ENCODE results near the gene ERCC6L. TPM values are rescaled to one million over a fixed set of nuclear protein-coding genes. Genes with fewer than 3 reads are reported as not detected.

Gene ERCC6L
- total RNA-seq, 1 donor: 0.72 TPM

DNA sequence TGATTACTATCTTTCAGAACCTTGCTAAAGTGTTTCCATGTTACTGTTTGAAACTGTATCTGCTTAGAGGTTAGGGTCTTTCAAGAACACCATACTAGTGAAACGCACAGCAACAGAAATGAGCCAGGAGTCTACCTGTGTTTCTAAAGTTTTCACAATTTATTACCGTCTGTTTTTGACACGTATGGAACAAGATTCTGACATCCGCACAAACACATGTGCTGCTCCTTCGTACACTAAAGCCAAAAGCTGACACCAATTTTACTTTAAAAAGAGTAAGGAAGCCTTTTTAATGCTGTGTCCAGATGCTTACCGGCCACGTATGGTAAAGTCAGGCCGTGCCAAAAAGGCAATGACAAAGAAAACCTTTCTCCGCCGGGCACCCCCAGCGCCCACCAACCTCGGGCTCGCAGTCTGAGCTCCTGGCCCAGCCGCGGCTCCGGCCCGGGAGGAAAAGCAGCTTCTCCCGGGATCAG lies 37.7 kb upstream of the ERCC6L start:
- H3K36me3 ChIP-seq (ENCODE audit: insufficient read depth, low read length): peaks cover 46% of the 10 kb centered on the region
- peaks cover 34% of the 10 kb centered on the region for H3K79me2 ChIP-seq (ENCODE audit: insufficient read depth, low read length)
- H3K4me1 ChIP-seq (ENCODE audit: insufficient read depth, low read length): peaks cover 49% of the 10 kb centered on the region
- TF ChIP-seq, protein P1, sequence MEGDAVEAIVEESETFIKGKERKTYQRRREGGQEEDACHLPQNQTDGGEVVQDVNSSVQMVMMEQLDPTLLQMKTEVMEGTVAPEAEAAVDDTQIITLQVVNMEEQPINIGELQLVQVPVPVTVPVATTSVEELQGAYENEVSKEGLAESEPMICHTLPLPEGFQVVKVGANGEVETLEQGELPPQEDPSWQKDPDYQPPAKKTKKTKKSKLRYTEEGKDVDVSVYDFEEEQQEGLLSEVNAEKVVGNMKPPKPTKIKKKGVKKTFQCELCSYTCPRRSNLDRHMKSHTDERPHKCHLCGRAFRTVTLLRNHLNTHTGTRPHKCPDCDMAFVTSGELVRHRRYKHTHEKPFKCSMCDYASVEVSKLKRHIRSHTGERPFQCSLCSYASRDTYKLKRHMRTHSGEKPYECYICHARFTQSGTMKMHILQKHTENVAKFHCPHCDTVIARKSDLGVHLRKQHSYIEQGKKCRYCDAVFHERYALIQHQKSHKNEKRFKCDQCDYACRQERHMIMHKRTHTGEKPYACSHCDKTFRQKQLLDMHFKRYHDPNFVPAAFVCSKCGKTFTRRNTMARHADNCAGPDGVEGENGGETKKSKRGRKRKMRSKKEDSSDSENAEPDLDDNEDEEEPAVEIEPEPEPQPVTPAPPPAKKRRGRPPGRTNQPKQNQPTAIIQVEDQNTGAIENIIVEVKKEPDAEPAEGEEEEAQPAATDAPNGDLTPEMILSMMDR (IDR thresholded peaks at IDR 0.05; ENCODE audit: extremely low read depth, low read depth, low read length): no peak
- no peaks in the 10 kb centered on the region for H3K27me3 ChIP-seq (ENCODE audit: insufficient read depth, low read length)
- H3K27ac ChIP-seq (ENCODE audit: low read depth, low read length): peak overlapping the region; percentile 85
- DNase-seq (ENCODE audit: insufficient read length, low spot score, missing footprints): no peak
- H2AFZ ChIP-seq (ENCODE audit: low read length): peak overlapping the region; percentile 86
- peak overlapping the region; percentile 94 for H3K4me2 ChIP-seq (ENCODE audit: insufficient read depth, low read length)
- peaks cover 48% of the 10 kb centered on the region for H4K20me1 ChIP-seq (ENCODE audit: insufficient read depth, low read length)
- no peaks in the 10 kb centered on the region for H3K9me3 ChIP-seq (ENCODE audit: low read depth, low read length)
- peak overlapping the region; percentile 93 for H3K4me3 ChIP-seq (ENCODE audit: insufficient read depth, low read length)

DNA sequence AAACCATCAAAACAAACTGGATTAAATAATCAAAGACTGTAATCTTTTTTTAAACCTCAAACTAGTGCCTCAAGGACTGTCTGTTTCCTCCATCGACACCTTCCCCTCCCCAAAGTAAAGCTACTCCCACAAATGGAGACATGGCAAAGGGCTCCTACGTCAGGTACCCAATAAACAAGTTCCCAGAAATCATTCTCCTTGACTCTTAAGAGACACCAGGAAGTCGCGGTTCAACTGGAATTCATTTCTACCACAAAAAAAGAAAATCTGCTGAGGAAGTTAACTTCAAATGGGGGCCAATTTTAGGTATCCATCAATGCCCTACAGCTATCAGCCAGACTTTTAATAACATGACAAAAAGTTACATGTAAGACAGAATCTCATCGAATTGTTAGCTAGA lies 35.7 kb upstream of the ERCC6L start:
- Histone ChIP-seq H3K4me2 (ENCODE audit: insufficient read depth, low read length) (peak overlapping the region; percentile 94), H3K79me2 (ENCODE audit: insufficient read depth, low read length) (peaks cover 34% of the 10 kb centered on the region), H3K4me3 (ENCODE audit: insufficient read depth, low read length) (peak overlapping the region; percentile 93), H3K36me3 (ENCODE audit: insufficient read depth, low read length) (peaks cover 66% of the 10 kb centered on the region), H3K27ac (ENCODE audit: low read depth, low read length) (peak overlapping the region; percentile 85), H3K9me3 (ENCODE audit: low read depth, low read length) (no peaks in the 10 kb centered on the region), H3K4me1 (ENCODE audit: insufficient read depth, low read length) (peaks cover 64% of the 10 kb centered on the region), H2AFZ (ENCODE audit: low read length) (no peak overlapping the region), H4K20me1 (ENCODE audit: insufficient read depth, low read length) (peaks cover 63% of the 10 kb centered on the region), H3K27me3 (ENCODE audit: insufficient read depth, low read length) (no peaks in the 10 kb centered on the region)
- TF ChIP-seq, protein P1 (IDR thresholded peaks at IDR 0.05; ENCODE audit: extremely low read depth, low read depth, low read length): no peak
- DNase-seq (ENCODE audit: insufficient read length, low spot score, missing footprints): no peak

- H3K4me3 ChIP-seq (ENCODE audit: insufficient read depth, low read length): peak overlapping the region; percentile 93
- H3K4me1 ChIP-seq (ENCODE audit: insufficient read depth, low read length): peaks cover 72% of the 10 kb centered on the region
- peaks cover 73% of the 10 kb centered on the region for H3K36me3 ChIP-seq (ENCODE audit: insufficient read depth, low read length)
- peak overlapping the region; percentile 85 for H3K27ac ChIP-seq (ENCODE audit: low read depth, low read length)
- H4K20me1 ChIP-seq (ENCODE audit: insufficient read depth, low read length): peaks cover 71% of the 10 kb centered on the region
- peaks cover 34% of the 10 kb centered on the region for H3K79me2 ChIP-seq (ENCODE audit: insufficient read depth, low read length)
- no peak for DNase-seq (ENCODE audit: insufficient read length, low spot score, missing footprints)
- no peak overlapping the region for H2AFZ ChIP-seq (ENCODE audit: low read length)
- H3K4me2 ChIP-seq (ENCODE audit: insufficient read depth, low read length): peak overlapping the region; percentile 94
- no peaks in the 10 kb centered on the region for H3K27me3 ChIP-seq (ENCODE audit: insufficient read depth, low read length)
- no peaks in the 10 kb centered on the region for H3K9me3 ChIP-seq (ENCODE audit: low read depth, low read length)
- TF ChIP-seq, protein P1 (IDR thresholded peaks at IDR 0.05; ENCODE audit: extremely low read depth, low read depth, low read length): no peak
These were observed 34.9 kb upstream of the ERCC6L start for GRCh38 chrX:72273718-72274117.

DNA sequence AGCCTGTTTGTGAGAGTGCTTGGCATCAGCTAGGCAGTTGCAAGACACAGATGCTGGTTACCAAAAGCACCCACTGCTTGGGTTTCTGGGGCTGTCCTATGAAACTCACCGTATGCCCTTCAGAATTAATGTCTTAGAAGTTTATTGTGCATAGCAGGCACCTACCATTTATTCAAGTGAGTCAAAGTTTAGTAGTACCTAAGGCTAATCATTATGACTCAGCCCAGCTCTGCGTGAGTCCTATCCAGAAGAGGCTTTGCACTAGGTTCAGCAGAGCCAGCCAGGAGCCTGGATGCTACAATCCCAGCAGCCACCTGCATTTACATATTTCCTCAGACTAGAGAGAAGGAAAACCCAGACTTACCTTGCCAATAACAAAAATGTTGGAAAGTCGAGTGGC lies 34.0 kb upstream of the ERCC6L start:
- no peak for DNase-seq (ENCODE audit: insufficient read length, low spot score, missing footprints)
- Histone ChIP-seq H3K79me2 (ENCODE audit: insufficient read depth, low read length) (peaks cover 34% of the 10 kb centered on the region), H3K27ac (ENCODE audit: low read depth, low read length) (peak overlapping the region; percentile 12), H4K20me1 (ENCODE audit: insufficient read depth, low read length) (peaks cover 72% of the 10 kb centered on the region), H3K4me3 (ENCODE audit: insufficient read depth, low read length) (no peak overlapping the region), H3K4me1 (ENCODE audit: insufficient read depth, low read length) (peaks cover 78% of the 10 kb centered on the region), H3K36me3 (ENCODE audit: insufficient read depth, low read length) (peaks cover 81% of the 10 kb centered on the region), H3K4me2 (ENCODE audit: insufficient read depth, low read length) (no peak overlapping the region), H3K9me3 (ENCODE audit: low read depth, low read length) (no peaks in the 10 kb centered on the region), H3K27me3 (ENCODE audit: insufficient read depth, low read length) (no peaks in the 10 kb centered on the region), H2AFZ (ENCODE audit: low read length) (no peak overlapping the region)
- TF ChIP-seq, protein P1 (IDR thresholded peaks at IDR 0.05; ENCODE audit: extremely low read depth, low read depth, low read length): no peak
